Measurements from ENCODE around the gene WNT9B.

The WNT9B gene

DNA sequence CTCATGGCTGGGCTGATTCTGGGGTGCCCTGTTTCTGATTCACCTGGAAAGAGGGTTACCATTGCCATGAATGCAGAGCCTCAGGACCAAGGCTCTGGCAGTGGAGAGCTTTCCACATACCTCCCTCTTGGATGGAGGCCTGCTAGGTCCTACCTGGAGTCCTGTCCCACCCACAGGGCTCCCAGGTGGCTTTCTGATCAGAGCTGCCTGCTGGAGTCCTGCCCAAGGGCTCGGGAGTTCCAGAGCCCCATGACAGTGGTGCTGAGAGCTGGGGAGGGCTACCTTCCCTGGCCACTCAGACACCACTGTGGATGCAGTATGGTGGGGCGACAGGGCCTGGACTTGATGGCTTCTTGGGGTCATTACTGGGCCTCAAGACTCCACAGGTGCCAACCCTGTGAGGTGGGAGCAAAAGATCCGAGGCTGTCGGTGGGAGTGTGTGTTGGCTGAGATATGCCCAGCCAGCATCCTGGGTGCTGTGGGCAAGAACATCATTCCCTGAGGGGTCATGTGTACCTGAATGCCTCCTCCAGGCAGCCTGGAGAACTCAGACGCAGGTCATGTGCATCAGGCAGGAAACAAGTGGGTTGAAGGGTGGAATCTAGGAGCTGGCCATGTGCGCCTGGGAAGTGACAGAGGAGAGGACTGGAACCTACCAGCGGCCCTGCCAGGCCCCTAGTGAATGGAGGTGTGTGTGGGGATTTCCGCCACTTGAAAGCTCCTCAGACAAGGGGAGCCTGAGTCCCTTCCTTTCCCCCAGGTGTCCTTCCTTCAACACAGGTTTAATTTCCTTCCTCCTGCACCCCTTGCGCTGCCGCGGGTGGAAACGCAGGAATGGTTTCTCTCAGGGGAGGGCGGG lies 30.6 kb upstream of the WNT9B start:
- Histone ChIP-seq H4K20me1 (ENCODE audit: insufficient read depth) (no peaks in the 10 kb centered on the region), H3K79me2 (ENCODE audit: insufficient read depth, low read depth) (no peaks in the 10 kb centered on the region), H3K27me3 (ENCODE audit: insufficient read depth, low read depth) (peaks cover 22% of the 10 kb centered on the region; the same call in 1 of the 2 replicates), H3K4me1 (ENCODE audit: low read depth, poor library complexity, severe bottlenecking) (no peaks in the 10 kb centered on the region), H3K9ac (no peak overlapping the region), H3K27ac (no peak overlapping the region), H3K4me3 (IDR thresholded peaks at IDR 0.05; ENCODE audit: insufficient read depth, low read depth, low read length) (no peak overlapping the region), H2AFZ (ENCODE audit: low read depth) (no peak overlapping the region), H3K4me2 (no peak overlapping the region), H3K36me3 (ENCODE audit: insufficient read depth) (no peaks in the 10 kb centered on the region)
- TF ChIP-seq CTCF (conservative IDR thresholded peaks at IDR 0.05; ENCODE audit: low read depth, low read length) = no peak

GRCh38 chr17:46821482-46822387 lies 29.6 kb upstream of the WNT9B start:
- Histone ChIP-seq H3K27ac (no peak overlapping the region), H3K4me3 (IDR thresholded peaks at IDR 0.05; ENCODE audit: insufficient read depth, low read depth, low read length) (no peak overlapping the region), H4K20me1 (ENCODE audit: insufficient read depth) (no peaks in the 10 kb centered on the region), H3K9ac (no peak overlapping the region), H3K79me2 (ENCODE audit: insufficient read depth, low read depth) (no peaks in the 10 kb centered on the region), H3K4me1 (ENCODE audit: low read depth, poor library complexity, severe bottlenecking) (no peaks in the 10 kb centered on the region), H3K27me3 (ENCODE audit: insufficient read depth, low read depth) (peaks cover 22% of the 10 kb centered on the region; the same call in 1 of the 2 replicates), H2AFZ (ENCODE audit: low read depth) (no peak overlapping the region), H3K4me2 (no peak overlapping the region), H3K36me3 (ENCODE audit: insufficient read depth) (no peaks in the 10 kb centered on the region)
- TF ChIP-seq CTCF (conservative IDR thresholded peaks at IDR 0.05; ENCODE audit: low read depth, low read length) = no peak

DNA sequence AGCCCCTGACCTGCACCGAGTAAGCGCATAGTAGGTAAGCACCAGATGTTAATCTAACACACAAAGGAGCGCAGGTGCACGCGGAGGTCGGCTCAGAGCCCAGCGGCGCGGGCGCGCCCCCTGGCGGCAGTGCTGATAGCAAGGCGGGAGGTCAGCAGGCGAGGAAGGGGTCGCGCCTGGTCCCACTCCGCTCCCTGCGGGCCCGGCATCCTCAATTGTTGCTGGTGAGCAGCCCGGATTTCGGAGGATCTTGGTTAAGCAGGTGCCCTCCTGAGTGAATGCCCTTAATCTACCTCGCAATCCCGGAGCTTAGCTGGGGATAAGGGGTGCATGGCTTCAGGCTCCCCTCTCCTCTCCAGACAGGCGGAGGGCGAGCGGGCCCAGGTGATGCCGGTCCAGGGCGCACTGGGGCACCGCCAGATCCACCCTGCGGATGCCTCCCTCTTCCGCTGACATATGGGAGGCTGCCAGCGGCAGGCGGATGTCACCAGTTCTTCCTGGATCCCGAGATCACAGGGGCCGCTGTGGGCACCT lies 28.9 kb upstream of the WNT9B start:
- H3K27ac ChIP-seq = no peak overlapping the region
- H3K4me3 ChIP-seq (IDR thresholded peaks at IDR 0.05; ENCODE audit: insufficient read depth, low read depth, low read length) = no peak overlapping the region
- peaks cover 17% of the 10 kb centered on the region; the same call in 1 of the 2 replicates for H3K27me3 ChIP-seq (ENCODE audit: insufficient read depth, low read depth)

More for the DNA sequence above, 28.9 kb upstream of the WNT9B start:
- Histone ChIP-seq H3K36me3 (ENCODE audit: insufficient read depth) (no peaks in the 10 kb centered on the region), H2AFZ (ENCODE audit: low read depth) (no peak overlapping the region), H3K4me1 (ENCODE audit: low read depth, poor library complexity, severe bottlenecking) (no peaks in the 10 kb centered on the region), H3K9ac (no peak overlapping the region), H3K79me2 (ENCODE audit: insufficient read depth, low read depth) (no peaks in the 10 kb centered on the region), H4K20me1 (ENCODE audit: insufficient read depth) (no peaks in the 10 kb centered on the region), H3K4me2 (no peak overlapping the region)
- 0 out of 2 replicates have a peak, but pooled peaks have one; percentile 23 for TF ChIP-seq CTCF (conservative IDR thresholded peaks at IDR 0.05; ENCODE audit: low read depth, low read length)
